ENCODE data around the gene LGALS3.

- TF ChIP-seq CTCF (tag by site-specific recombination; IDR thresholded peaks at IDR 0.05): no peak
- no peak for TF ChIP-seq TRIM28 (IDR thresholded peaks at IDR 0.05; ENCODE audit: borderline replicate concordance, low read length)
- TF ChIP-seq GLI4 (tag by site-specific recombination; IDR thresholded peaks at IDR 0.05): no peak
- no peak for TF ChIP-seq SP7 (tag by site-specific recombination; IDR thresholded peaks at IDR 0.05)
- TF ChIP-seq SETDB1 (IDR thresholded peaks at IDR 0.05; ENCODE audit: insufficient read length, low read length): no peak
- TF ChIP-seq ZNF639 (tag by site-specific recombination; IDR thresholded peaks at IDR 0.05): no peak
- TF ChIP-seq ZNF302 (tag by site-specific recombination; IDR thresholded peaks at IDR 0.05; ENCODE audit: low read depth): no peak
- no peak for TF ChIP-seq ZBTB48 (tag by site-specific recombination; IDR thresholded peaks at IDR 0.05)
- TF ChIP-seq GLI2 (tag by site-specific recombination; IDR thresholded peaks at IDR 0.05; ENCODE audit: borderline replicate concordance, low read depth): no peak
- no peak for TF ChIP-seq PBX3 (CRISPR knock-in tag; IDR thresholded peaks at IDR 0.05)
- no peak for TF ChIP-seq ZEB2 (tag by site-specific recombination; IDR thresholded peaks at IDR 0.05)
Observed at GRCh38 chr14:55123101-55123500, 6.0 kb upstream of the LGALS3 start.

Measured in HEK293 (cell line).